Rectal smooth muscle tissue (tissue), 1 donor: Measurements from ENCODE around the gene CYP2R1.

Source experiments
- H3K27ac ChIP-seq: one replicate; pipeline ENCODE4 v1.7.0; 2013; ENCODE audit warnings: low read depth, low read length, inconsistent platforms
- H3K27me3 ChIP-seq: one replicate; pipeline ENCODE4 v1.7.0; 2013; ENCODE audit warnings: low read length; ENCODE audit not compliant: control insufficient read depth, insufficient read depth
- H3K36me3 ChIP-seq: one replicate; pipeline ENCODE4 v1.7.0; 2013; ENCODE audit warnings: low read length; ENCODE audit not compliant: control insufficient read depth, insufficient read depth
- H3K4me1 ChIP-seq: one replicate; pipeline ENCODE4 v1.7.0; 2013; ENCODE audit warnings: low read length; ENCODE audit not compliant: control insufficient read depth, insufficient read depth
- H3K4me3 ChIP-seq: one replicate; pipeline ENCODE4 v1.7.0; 2013; ENCODE audit warnings: low read length
- H3K9ac ChIP-seq: one replicate; pipeline ENCODE4 v1.7.0; 2013; ENCODE audit warnings: low read length

Gene CYP2R1, protein sequence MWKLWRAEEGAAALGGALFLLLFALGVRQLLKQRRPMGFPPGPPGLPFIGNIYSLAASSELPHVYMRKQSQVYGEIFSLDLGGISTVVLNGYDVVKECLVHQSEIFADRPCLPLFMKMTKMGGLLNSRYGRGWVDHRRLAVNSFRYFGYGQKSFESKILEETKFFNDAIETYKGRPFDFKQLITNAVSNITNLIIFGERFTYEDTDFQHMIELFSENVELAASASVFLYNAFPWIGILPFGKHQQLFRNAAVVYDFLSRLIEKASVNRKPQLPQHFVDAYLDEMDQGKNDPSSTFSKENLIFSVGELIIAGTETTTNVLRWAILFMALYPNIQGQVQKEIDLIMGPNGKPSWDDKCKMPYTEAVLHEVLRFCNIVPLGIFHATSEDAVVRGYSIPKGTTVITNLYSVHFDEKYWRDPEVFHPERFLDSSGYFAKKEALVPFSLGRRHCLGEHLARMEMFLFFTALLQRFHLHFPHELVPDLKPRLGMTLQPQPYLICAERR

DNA sequence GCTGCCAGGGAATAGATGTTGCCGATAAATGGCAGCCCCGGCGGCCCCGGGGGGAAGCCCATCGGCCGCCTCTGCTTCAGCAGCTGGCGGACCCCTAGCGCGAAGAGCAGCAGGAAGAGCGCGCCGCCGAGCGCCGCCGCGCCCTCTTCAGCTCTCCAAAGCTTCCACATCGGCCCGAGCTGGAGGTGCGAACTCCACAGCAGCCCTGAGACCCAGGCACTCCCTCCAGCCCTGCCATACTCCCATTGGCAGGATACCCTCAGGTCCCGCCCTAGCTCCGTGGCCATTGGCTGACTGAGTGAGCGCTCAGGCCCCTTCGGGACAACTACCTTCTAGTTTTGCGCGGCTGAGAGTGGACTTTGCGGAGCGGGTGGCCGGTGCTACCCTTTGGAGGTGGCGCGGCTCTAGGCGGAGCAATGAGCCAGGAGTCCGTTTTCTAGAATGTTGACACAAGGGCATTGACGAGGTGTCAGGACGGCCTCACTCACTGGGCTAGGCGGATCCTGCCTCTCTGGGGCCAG lies at the start of gene CYP2R1:
Gene CYP2R1, minus strand, starts transcription at position 196 of the 521 bp plus-strand sequence. Its CDS starts 26 bp downstream, at position 170.
- Histone ChIP-seq H3K27me3 (no peaks in the 10 kb centered on the region), H3K36me3 (no peaks in the 10 kb centered on the region), H3K9ac (peak within 1 kb of the TSS; percentile 79), H3K4me3 (peak within 1 kb of the TSS; percentile 73), H3K27ac (peak within 1 kb of the TSS; percentile 83), H3K4me1 (no peaks in the 10 kb centered on the region)

DNA sequence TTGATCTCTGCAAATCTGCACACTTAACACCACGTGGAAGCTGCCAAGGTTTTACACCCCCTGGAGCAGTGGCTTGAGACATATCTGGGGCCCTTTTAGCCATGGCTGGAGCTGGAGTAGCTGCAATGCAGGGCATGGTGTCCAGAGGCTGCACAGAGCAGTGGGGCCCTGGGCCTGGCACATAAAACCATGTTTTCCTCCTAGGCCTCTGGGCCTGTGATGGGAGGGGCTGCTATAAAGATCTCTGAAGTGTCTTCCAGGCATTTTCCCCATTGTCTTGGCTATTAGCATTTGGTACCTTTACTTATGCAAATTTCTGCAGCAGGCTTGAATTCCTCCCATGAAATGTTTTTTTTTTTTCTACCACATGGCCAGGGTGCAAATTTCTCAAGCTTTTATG lies 46.9 kb upstream of the CYP2R1 start:
- no peak overlapping the region for H3K27ac ChIP-seq
- no peak overlapping the region for H3K4me3 ChIP-seq
- H3K4me1 ChIP-seq = no peaks in the 10 kb centered on the region
- H3K9ac ChIP-seq = no peak overlapping the region
- H3K36me3 ChIP-seq = no peaks in the 10 kb centered on the region
- no peaks in the 10 kb centered on the region for H3K27me3 ChIP-seq

DNA sequence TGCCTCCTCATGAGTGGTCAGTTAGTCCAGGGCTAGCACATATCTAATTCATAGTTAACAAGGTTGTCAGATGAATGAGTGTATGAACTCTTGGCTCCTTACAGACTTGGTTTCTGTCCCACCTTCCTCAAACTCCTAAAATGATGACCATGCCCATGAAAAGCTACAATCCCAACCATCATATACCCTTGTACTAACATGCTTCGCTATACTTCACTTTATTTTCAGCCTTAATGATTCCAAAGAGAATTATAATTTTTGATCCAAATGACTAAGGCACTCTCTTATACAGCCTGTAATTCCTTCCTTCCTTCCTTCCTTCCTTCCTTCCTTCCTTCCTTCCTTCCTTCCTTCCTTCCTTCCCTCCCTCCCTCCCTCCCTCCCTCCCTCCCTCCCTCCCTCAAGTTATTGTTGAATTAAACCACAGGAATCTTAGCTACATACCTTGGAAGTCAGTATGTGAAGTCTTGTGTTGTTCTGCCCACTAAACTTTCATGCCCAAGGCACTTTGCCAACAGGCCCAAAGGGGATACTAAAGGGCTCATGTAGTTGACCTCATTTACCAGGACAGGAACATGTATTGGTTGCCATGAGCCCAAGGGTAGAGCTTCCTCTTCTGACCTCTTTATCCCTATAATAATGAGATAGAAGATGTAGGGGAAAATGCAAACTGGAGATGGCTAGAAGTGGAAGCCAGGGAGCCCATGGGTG lies 42.8 kb upstream of the CYP2R1 start:
- Histone ChIP-seq H3K36me3 (no peaks in the 10 kb centered on the region), H3K27me3 (no peaks in the 10 kb centered on the region), H3K4me3 (no peak overlapping the region), H3K9ac (no peak overlapping the region), H3K27ac (no peak overlapping the region), H3K4me1 (no peaks in the 10 kb centered on the region)

DNA sequence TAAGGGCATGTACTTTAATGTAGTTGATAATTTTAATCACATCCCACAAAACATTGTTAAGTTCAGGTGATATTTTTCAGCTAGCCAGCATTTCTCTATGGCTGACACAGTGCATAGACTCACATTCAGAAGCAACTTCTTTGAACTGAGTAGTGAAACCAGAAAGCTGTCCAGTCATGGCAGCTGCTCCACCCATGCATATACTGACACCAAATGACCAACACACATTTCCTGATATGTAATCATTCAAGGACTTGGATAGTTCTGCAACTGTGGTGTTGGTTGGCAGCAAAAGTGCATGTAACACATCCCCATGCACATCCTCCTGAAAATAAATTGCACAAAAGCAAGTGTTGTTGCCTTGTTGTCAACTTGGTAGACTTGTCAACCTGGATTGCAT lies 40.4 kb upstream of the CYP2R1 start:
- no peaks in the 10 kb centered on the region for H3K36me3 ChIP-seq
- no peak overlapping the region for H3K4me3 ChIP-seq
- H3K4me1 ChIP-seq = no peaks in the 10 kb centered on the region
- no peak overlapping the region for H3K27ac ChIP-seq
- H3K9ac ChIP-seq = no peak overlapping the region
- H3K27me3 ChIP-seq = no peaks in the 10 kb centered on the region

DNA sequence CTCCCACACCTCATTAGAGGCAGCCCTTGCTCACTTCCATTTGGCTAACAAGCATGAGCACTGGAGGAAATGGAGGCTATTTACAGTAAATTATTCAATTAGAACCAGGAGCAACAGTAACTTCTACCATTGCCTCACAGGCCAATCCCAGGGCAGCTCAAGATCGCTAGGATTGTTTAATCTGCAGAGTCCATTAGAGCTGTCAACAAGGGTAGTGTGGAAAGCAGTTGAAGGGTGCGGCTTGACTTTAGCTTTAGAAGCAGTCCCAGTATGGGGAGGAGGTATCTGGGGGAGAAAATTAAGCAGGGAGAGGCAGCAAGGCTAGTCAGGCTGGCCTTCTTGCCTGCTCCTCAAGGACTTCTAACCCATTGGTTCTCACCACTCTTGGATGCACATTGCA lies 38.3 kb upstream of the CYP2R1 start:
- Histone ChIP-seq H3K36me3 (no peaks in the 10 kb centered on the region), H3K9ac (no peak overlapping the region), H3K4me3 (no peak overlapping the region), H3K4me1 (no peaks in the 10 kb centered on the region), H3K27ac (no peak overlapping the region), H3K27me3 (no peaks in the 10 kb centered on the region)

DNA sequence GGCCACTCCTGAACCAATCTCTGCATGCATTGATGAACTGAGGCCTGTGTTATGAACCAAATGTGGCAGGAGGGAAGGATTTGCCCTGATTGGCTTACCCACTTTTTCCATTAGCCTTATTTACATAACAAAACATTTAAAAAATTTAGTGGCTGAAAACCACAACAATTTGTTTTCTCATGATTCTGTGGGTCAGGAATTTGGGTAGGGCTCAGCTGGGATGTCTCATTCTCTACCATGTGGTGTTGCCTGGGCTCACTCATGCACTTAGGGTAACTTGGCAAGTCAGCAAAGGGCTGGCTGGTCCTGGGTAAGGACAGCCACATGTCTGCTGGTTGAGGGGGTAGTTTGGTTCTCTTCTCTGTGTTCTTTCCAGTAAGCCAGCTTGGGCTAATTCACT lies 35.1 kb upstream of the CYP2R1 start:
- no peak overlapping the region for H3K9ac ChIP-seq
- no peaks in the 10 kb centered on the region for H3K36me3 ChIP-seq
- H3K27me3 ChIP-seq = no peaks in the 10 kb centered on the region
- H3K4me3 ChIP-seq = no peak overlapping the region
- no peak overlapping the region for H3K27ac ChIP-seq
- H3K4me1 ChIP-seq = no peaks in the 10 kb centered on the region

DNA sequence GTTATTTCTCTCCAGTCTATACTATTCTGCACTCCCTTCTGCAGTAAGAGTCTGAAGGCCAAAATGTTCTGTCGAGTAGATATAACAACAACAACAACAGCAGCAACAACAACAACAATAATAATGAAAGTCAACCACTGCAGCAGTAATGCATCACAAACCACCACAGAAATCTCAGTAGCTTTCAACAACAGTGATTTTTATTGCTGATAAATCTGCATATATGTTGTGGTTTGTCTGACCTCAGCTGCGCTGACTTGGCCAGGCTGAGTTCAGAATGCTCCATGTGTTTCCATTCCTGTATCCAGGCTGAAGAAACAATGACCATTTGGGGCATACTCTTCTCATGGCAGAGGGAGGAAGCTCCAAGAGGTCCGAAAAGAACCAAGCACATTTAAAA lies 32.3 kb upstream of the CYP2R1 start:
- H3K4me1 ChIP-seq = no peaks in the 10 kb centered on the region
- H3K36me3 ChIP-seq = no peaks in the 10 kb centered on the region
- H3K27ac ChIP-seq = no peak overlapping the region
- H3K4me3 ChIP-seq = no peak overlapping the region
- H3K9ac ChIP-seq = no peak overlapping the region
- no peaks in the 10 kb centered on the region for H3K27me3 ChIP-seq

DNA sequence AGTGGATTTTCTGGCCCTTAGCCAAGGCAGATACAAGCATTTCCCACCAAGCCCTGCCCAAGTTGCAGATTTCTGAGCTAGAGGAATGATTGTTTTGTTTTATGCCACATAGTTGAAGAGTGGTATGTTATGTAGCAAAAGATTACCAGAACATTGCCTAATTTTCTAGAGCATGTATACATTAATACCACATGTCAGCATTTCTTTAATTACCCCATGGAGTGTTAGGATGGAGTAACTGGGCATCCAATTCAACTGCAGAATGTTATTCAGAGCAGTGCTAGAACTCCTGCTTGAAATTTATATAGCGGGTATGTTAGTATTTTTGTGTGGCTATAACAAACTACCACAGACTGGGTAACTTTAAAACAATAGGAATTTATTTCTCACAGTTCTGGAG lies 24.4 kb upstream of the CYP2R1 start:
- H3K4me3 ChIP-seq = no peak overlapping the region
- no peaks in the 10 kb centered on the region for H3K4me1 ChIP-seq
- H3K27ac ChIP-seq = no peak overlapping the region
- H3K27me3 ChIP-seq = no peaks in the 10 kb centered on the region
- H3K9ac ChIP-seq = no peak overlapping the region
- no peaks in the 10 kb centered on the region for H3K36me3 ChIP-seq

DNA sequence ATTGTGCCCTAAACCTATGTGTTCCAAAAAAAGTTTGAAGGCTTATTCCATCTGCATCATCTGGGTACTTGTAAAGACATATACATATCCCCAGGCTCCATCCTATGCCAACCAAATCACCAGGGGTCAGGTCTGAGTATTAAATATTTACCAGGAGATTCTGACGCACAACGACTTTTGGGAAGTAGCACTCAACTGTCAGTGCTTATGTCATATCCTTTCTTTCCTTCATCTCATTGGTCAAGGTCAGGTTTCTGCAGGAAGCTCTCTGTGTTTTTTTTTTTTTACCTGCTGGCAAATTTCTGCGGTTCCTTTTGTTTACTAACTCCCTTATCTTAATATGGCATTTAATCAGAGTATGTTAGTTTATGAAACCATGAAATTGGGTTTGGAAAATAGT lies 22.5 kb upstream of the CYP2R1 start:
- Histone ChIP-seq H3K4me3 (no peak overlapping the region), H3K9ac (no peak overlapping the region), H3K4me1 (no peaks in the 10 kb centered on the region), H3K27me3 (no peaks in the 10 kb centered on the region), H3K27ac (no peak overlapping the region), H3K36me3 (no peaks in the 10 kb centered on the region)

DNA sequence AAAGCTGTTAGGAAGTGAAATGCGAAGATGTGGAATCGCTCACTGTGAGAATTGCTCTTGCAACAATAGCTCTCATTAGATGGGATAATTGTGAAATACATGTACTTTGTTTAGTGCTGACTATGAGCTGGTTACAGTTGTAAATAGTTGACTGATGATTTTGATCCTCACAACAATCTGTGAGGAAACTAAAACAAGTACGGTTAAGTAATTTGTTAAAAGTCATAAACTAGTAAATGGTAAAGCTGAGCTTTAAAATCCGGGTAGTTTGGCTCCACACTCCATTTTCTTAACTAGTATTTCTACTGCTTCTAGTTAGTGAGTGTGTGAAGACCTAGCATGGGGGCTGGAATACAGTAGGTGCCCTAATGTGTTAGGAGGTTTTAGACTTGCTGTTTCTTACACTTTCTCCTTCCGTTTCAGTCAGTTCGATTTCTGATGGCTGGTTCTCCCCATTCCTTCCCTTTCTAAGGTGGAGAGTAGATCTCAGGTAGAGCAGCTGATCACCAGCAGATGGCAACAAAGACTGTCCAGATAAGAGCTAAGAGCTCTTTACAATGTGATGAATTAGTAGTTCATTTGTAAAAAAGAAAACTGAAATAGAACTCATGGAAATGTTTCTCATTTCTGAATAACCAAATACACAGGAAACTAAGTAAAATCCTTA lies 16.3 kb upstream of the CYP2R1 start:
- Histone ChIP-seq H3K9ac (no peak overlapping the region), H3K4me3 (no peak overlapping the region), H3K27me3 (no peaks in the 10 kb centered on the region), H3K36me3 (no peaks in the 10 kb centered on the region), H3K27ac (no peak overlapping the region), H3K4me1 (no peaks in the 10 kb centered on the region)

DNA sequence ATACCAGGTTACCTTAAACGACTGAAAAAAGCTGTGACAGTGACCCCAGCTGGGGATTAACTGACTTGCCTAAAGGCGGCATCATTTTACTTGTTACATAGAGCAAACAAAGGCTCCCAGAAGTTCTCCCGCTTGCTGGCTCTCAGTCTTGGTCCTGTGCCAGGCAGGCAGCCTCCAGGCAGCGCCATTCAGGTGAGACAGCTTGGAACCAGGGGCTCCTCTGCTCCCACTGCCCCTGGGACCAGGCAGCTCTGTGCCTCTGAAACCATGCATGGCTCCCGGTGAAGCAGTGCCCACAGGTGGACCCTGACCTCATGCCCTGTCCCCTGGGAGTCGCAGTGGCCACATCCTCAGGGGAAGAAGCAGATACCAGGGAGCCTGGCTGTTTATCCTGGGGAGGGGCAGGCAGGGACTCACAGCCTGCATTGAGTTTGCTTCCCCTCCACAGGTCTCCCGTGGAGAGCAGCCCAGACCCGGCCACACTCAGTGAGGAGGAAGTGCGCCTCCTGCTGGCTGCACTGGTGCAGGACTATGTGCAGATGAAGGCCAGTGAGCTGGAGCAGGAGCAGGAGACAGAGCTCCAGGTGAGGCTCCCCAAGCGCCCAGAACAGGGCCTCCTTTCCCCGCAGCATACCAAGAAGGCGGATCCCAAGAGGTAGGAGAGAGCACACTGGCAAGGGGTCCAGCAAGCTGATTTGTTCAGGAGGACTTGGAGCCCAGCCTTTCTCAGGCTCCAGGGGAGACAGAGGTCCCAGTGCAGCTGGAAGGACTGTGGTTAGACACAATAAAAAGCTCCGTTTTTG lies 15.6 kb upstream of the CYP2R1 start:
- H3K4me3 ChIP-seq = no peak overlapping the region
- no peak overlapping the region for H3K27ac ChIP-seq
- no peaks in the 10 kb centered on the region for H3K4me1 ChIP-seq
- H3K9ac ChIP-seq = no peak overlapping the region
- H3K27me3 ChIP-seq = no peaks in the 10 kb centered on the region
- no peaks in the 10 kb centered on the region for H3K36me3 ChIP-seq

DNA sequence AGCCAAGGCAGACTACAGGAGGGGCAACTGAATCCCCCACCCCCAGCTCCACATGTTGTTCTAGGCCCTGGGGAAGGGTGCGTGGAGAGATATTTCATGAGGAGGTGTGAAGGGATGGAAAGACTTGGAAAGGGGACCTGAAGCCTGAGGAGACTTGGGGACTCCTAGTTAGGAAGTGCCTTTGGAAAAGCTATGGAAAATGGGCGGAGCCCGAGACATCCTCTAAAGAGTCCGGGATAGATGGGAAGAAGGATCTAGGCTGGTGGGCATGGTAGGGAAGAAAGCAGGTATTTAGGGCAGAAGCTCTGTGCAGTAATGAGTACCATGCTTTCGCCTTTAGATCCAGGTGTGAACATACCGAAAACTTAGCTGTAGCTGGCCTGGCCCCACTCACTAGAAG lies 15.0 kb upstream of the CYP2R1 start:
- H3K4me1 ChIP-seq = no peaks in the 10 kb centered on the region

More for the DNA sequence above, 15.0 kb upstream of the CYP2R1 start:
- no peaks in the 10 kb centered on the region for H3K36me3 ChIP-seq
- H3K27me3 ChIP-seq = no peaks in the 10 kb centered on the region
- H3K9ac ChIP-seq = no peak overlapping the region
- H3K27ac ChIP-seq = no peak overlapping the region
- no peak overlapping the region for H3K4me3 ChIP-seq
